Central memory CD8-positive, alpha-beta T cell (primary cell): ENCODE results near the gene PKP4.
A peak's percentile ranks its signal among the peaks of the same experiment; 100 is the strongest.

Source experiments
- ATAC-seq: fragments of 150-1000 bp; cut with Tn5 transposase; replicated peaks from 2 replicates; pipeline ENCODE4 v1.10.0; 2022; ENCODE audit warnings: mild to moderate bottlenecking, moderate FRiP score, moderate number of reproducible peaks; ENCODE audit not compliant: poor library complexity, severe bottlenecking; ENCODE audit errors: extremely low read depth
- DNase-seq, 2 donors: peaks; one replicate each; pipeline ENCODE4 v3.0.0; 2021; ENCODE audit warnings: low spot score in 2 of 2
- H3K27ac Mint-ChIP-seq: one replicate; pipeline ENCODE4 v1.8.0; 2022; ENCODE audit warnings: low read depth, mild to moderate bottlenecking, moderate library complexity, mixed read lengths
- H3K27me3 Mint-ChIP-seq: one replicate; pipeline ENCODE4 v1.8.0; 2022; ENCODE audit warnings: mixed read lengths
- H3K36me3 Mint-ChIP-seq: one replicate; pipeline ENCODE4 v1.8.0; 2022; ENCODE audit warnings: mild to moderate bottlenecking, moderate library complexity, mixed read lengths; ENCODE audit not compliant: insufficient read depth
- H3K4me1 Mint-ChIP-seq: one replicate; pipeline ENCODE4 v1.8.0; 2022; ENCODE audit warnings: mixed read lengths
- H3K4me3 Mint-ChIP-seq: one replicate; pipeline ENCODE4 v1.8.0; 2022; ENCODE audit warnings: mild to moderate bottlenecking, moderate library complexity, mixed read lengths
- H3K9me3 Mint-ChIP-seq: one replicate; pipeline ENCODE4 v1.8.0; 2022; ENCODE audit warnings: mixed read lengths

PKP4 gene

DNA sequence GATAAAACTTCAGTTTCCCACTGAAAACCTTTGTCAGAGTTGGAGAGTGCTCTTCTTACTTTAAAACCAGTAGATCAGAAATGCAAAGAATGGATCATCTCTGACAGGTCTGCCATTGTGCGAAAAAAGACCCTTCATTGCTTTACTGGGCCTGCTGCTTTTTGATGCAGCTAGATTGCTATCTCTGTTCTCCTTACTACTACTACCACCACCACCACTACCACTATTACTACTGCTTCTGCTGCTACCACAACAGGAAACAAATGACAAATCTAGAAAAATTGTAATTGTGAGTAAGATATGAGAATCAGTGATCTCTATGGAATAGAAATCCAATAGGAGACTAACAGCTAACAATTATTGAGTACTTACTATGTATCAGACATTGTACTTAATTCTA lies 85.8 kb downstream of the PKP4 start:
- H3K27me3 Mint-ChIP-seq = no peaks in the 10 kb centered on the region
- H3K4me1 Mint-ChIP-seq = peaks cover 6% of the 10 kb centered on the region
- H3K9me3 Mint-ChIP-seq = no peaks in the 10 kb centered on the region
- ATAC-seq (no peak), DNase-seq (no peak)
- H3K4me3 Mint-ChIP-seq = no peak overlapping the region
- no peaks in the 10 kb centered on the region for H3K36me3 Mint-ChIP-seq
- H3K27ac Mint-ChIP-seq = no peak overlapping the region

DNA sequence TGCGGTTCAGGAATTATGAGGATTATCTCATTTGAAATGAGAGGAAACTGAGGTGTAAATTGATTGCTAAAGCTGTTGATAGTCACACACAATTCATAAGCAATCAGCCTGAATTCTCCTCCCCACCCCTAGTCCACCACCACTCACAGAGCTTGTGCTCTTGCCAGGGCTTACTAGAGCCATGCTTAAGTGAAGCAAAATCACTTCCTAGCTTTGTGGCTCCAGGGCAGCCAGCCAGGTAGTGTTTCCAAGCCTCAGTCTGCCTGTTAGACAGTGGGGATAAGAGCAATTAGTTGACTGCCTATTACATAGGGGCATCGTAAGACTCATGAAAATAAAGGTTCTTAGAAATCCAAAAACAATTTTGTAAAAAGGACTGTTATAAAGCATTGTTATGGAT lies 87.2 kb downstream of the PKP4 start:
- no peak overlapping the region for H3K27ac Mint-ChIP-seq
- ATAC-seq (no peak), DNase-seq (no peak)
- no peak overlapping the region for H3K4me3 Mint-ChIP-seq
- peaks cover 6% of the 10 kb centered on the region for H3K4me1 Mint-ChIP-seq
- peaks cover under 1% of the 10 kb centered on the region for H3K36me3 Mint-ChIP-seq
- H3K27me3 Mint-ChIP-seq = no peaks in the 10 kb centered on the region
- no peaks in the 10 kb centered on the region for H3K9me3 Mint-ChIP-seq

GRCh38 chr2:158544998-158545397 lies 88.2 kb downstream of the PKP4 start:
- peaks cover 6% of the 10 kb centered on the region for H3K4me1 Mint-ChIP-seq

DNA sequence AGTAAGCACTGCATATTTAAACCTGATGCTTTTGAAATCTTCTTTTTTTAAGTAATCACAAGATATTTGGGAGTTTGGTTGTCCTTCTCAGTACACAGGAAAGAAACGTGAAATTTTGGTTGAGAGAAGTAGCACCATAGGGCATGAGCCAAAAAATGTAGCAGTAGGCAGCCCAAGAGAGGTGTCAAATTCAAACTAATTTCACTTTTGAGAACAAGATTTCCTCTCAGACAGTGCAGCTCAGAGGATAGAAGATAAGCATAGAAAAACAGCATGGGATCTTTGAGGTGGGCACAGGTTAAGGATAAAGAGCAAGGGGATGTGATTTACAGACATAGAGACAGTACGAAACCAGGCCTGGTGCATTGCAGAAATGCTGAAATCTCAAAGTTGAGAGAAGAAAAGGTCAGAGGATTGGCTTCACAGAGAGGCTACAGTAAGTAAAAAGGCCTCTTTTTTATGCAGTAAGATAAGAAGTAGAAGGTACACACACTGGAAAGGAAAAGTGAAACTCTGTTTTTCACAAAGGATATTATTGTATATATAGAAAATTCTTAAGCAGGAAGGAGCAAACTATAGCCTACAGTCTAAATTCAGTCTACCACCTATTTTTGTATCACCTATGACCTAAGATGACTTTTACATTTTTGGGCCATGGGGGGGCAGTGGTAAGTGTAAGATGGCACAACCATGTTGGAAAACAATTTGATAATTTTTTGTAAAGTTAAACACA lies 89.8 kb downstream of the PKP4 start:
- Mint-ChIP-seq H3K9me3 (no peaks in the 10 kb centered on the region), H3K27me3 (no peaks in the 10 kb centered on the region), H3K27ac (no peak overlapping the region), H3K36me3 (peaks cover 2% of the 10 kb centered on the region), H3K4me3 (no peak overlapping the region), H3K4me1 (peaks cover 6% of the 10 kb centered on the region)
- peak; percentile 28 for ATAC-seq
- no peak for DNase-seq

More at GRCh38 chr2:158544998-158545397, 88.2 kb downstream of the PKP4 start:
- H3K4me3 Mint-ChIP-seq = no peak overlapping the region
- ATAC-seq (no peak), DNase-seq (no peak)
- no peaks in the 10 kb centered on the region for H3K9me3 Mint-ChIP-seq
- H3K27ac Mint-ChIP-seq = no peak overlapping the region
- H3K36me3 Mint-ChIP-seq = peaks cover 2% of the 10 kb centered on the region
- H3K27me3 Mint-ChIP-seq = no peaks in the 10 kb centered on the region

GRCh38 chr2:158553257-158553656 lies 96.5 kb downstream of the PKP4 start:
- H3K27me3 Mint-ChIP-seq = no peaks in the 10 kb centered on the region
- no peak for ATAC-seq
- DNase-seq = no peak
- H3K9me3 Mint-ChIP-seq = no peaks in the 10 kb centered on the region
- H3K36me3 Mint-ChIP-seq = peaks cover 2% of the 10 kb centered on the region
- H3K4me1 Mint-ChIP-seq = no peaks in the 10 kb centered on the region
- H3K27ac Mint-ChIP-seq = no peak overlapping the region
- no peak overlapping the region for H3K4me3 Mint-ChIP-seq

GRCh38 chr2:158554996-158555395 lies 98.2 kb downstream of the PKP4 start:
- no peaks in the 10 kb centered on the region for H3K27me3 Mint-ChIP-seq
- ATAC-seq (no peak), DNase-seq (no peak)
- H3K27ac Mint-ChIP-seq = no peak overlapping the region
- no peaks in the 10 kb centered on the region for H3K4me1 Mint-ChIP-seq
- no peaks in the 10 kb centered on the region for H3K36me3 Mint-ChIP-seq
- no peak overlapping the region for H3K4me3 Mint-ChIP-seq
- no peaks in the 10 kb centered on the region for H3K9me3 Mint-ChIP-seq

DNA sequence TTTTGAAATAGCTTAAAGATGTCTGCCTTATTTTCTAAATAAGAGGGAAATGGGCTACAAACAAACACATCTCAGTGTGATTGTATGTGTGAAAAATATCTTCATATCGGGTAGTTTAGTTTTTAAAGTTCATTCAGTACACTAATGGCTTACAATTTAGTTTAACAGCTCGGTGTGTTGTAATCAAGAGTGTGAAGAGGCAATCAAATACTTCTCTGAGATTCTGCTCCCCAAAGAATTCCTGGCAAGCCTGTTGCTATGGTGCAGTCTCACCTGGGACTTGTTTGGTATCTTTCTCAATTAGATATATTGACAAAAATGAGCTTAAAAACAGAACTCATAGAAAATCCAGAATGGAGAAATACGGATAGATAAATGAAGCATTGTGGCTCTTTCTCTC lies 99.4 kb downstream of the PKP4 start:
- no peaks in the 10 kb centered on the region for H3K9me3 Mint-ChIP-seq
- no peaks in the 10 kb centered on the region for H3K36me3 Mint-ChIP-seq
- no peak overlapping the region for H3K4me3 Mint-ChIP-seq
- no peaks in the 10 kb centered on the region for H3K27me3 Mint-ChIP-seq
- H3K27ac Mint-ChIP-seq = no peak overlapping the region
- no peak for DNase-seq
- no peak for ATAC-seq
- no peaks in the 10 kb centered on the region for H3K4me1 Mint-ChIP-seq

DNA sequence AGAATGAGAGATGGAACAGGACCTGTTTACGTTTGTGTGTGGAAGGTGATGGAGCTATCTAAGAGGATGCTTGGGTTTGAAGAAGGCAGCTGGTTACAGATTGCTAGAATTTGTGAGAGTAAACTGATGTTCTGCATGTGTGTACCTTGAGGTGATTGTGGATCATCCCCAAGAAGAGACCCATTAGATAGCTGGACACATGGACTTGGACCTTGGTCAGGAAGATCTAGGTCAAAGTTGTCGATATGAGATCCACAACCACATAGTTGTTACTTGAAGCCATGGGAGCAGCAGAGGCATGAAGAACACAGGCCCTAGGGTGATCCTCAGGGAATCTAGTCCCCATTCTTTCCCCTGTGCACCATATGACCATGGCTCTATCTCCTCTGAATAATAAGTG lies 101.0 kb downstream of the PKP4 start:
- DNase-seq (no peak), ATAC-seq (no peak)
- Mint-ChIP-seq H3K9me3 (no peaks in the 10 kb centered on the region), H3K27ac (no peak overlapping the region), H3K27me3 (no peaks in the 10 kb centered on the region), H3K4me1 (no peaks in the 10 kb centered on the region), H3K4me3 (no peak overlapping the region), H3K36me3 (no peaks in the 10 kb centered on the region)

DNA sequence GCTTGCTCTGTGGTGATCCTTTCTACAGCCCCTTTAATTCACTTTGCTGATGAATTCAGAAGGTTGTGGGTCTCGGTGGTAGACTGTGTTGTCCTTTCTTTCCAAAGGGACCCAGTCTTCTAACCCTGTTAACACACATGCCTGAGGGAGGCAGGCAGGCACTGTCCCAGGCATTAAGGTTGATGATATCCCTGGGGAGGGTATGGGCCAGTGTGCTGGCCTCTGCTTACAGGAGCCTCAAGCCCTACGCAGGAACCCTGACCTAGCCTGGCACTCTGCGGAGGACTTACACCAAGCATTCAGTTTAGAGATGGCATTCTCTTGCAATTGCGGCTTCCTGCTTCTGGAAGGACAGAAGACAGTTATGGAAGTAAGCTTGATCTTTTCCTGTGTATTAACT lies 102.5 kb downstream of the PKP4 start:
- ATAC-seq (no peak), DNase-seq (no peak)
- Mint-ChIP-seq H3K36me3 (no peaks in the 10 kb centered on the region), H3K4me1 (no peaks in the 10 kb centered on the region), H3K4me3 (no peak overlapping the region), H3K27ac (no peak overlapping the region), H3K27me3 (no peaks in the 10 kb centered on the region), H3K9me3 (no peaks in the 10 kb centered on the region)

DNA sequence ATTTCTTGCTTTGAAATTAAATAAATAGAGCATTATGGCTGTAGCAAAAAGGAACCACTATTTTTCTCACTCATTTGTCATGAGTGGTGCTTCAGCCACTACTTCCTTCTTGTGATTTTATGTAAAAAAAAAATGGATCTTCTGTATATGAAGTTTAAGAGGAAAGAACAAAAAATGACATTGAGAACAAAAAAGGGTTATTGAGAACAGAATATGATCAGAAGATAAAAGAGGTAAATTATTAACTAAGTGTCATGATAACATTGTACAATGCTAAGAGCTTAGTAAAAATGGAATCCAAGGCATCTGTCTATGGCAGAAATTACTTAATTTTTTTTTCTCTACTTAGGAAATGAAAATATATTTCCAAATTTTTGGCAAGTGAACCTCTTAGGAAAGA lies 103.5 kb downstream of the PKP4 start:
- H3K36me3 Mint-ChIP-seq = no peaks in the 10 kb centered on the region
- H3K27ac Mint-ChIP-seq = no peak overlapping the region
- DNase-seq = no peak
- no peak for ATAC-seq
- no peaks in the 10 kb centered on the region for H3K4me1 Mint-ChIP-seq
- no peak overlapping the region for H3K4me3 Mint-ChIP-seq
- no peaks in the 10 kb centered on the region for H3K9me3 Mint-ChIP-seq
- no peaks in the 10 kb centered on the region for H3K27me3 Mint-ChIP-seq

GRCh38 chr2:158561054-158561453 lies 104.3 kb downstream of the PKP4 start:
- H3K27me3 Mint-ChIP-seq = no peaks in the 10 kb centered on the region
- no peak overlapping the region for H3K27ac Mint-ChIP-seq
- no peaks in the 10 kb centered on the region for H3K4me1 Mint-ChIP-seq
- H3K36me3 Mint-ChIP-seq = no peaks in the 10 kb centered on the region
- no peaks in the 10 kb centered on the region for H3K9me3 Mint-ChIP-seq
- ATAC-seq (no peak), DNase-seq (no peak)
- no peak overlapping the region for H3K4me3 Mint-ChIP-seq

DNA sequence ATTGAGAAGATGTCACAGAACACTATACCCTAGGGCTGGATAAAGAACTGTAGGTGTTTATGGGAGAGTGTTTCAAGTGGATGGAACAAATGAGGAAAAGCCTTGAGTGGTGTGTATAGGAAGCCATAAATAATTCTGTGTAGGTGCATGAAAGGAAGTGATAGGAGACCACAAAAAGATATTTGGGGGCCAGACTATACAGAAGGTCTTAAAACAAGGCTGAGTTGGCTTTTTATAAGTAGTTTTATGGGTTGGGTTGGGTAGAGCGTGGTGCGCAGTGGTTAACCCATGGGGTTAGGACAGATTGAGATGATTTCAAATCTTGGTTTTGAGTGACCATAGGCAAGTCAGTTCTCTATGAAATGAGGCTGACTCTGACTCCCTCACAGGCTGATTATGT lies 110.5 kb downstream of the PKP4 start:
- H3K4me1 Mint-ChIP-seq = no peaks in the 10 kb centered on the region
- H3K27me3 Mint-ChIP-seq = no peaks in the 10 kb centered on the region
- DNase-seq (no peak), ATAC-seq (no peak)
- no peaks in the 10 kb centered on the region for H3K36me3 Mint-ChIP-seq
- no peak overlapping the region for H3K4me3 Mint-ChIP-seq
- peaks cover 5% of the 10 kb centered on the region for H3K9me3 Mint-ChIP-seq
- no peak overlapping the region for H3K27ac Mint-ChIP-seq

- no peak overlapping the region for H3K27ac Mint-ChIP-seq
- peaks cover 5% of the 10 kb centered on the region for H3K9me3 Mint-ChIP-seq
- H3K36me3 Mint-ChIP-seq = no peaks in the 10 kb centered on the region
- H3K4me3 Mint-ChIP-seq = no peak overlapping the region
- ATAC-seq = no peak
- H3K27me3 Mint-ChIP-seq = no peaks in the 10 kb centered on the region
- DNase-seq = no peak
- no peaks in the 10 kb centered on the region for H3K4me1 Mint-ChIP-seq
These were observed 112.5 kb downstream of the PKP4 start for GRCh38 chr2:158569284-158569683.
